Duodenal mucosa (tissue), 2 donors: ENCODE results near the gene IL20RB.
A peak's percentile ranks its signal among the peaks of the same experiment; 100 is the strongest.
"Not testable (repeated sequence)": the region's sequence is repeated elsewhere in the genome, so short reads cannot be mapped to it uniquely, and the experiment has no call there.

Experiments used
- H3K27ac ChIP-seq: one replicate; pipeline ENCODE4 v1.7.0; 2013; ENCODE audit warnings: low read depth, low read length
- H3K27me3 ChIP-seq, 2 donors: one replicate each; pipeline ENCODE4 v1.7.0; 2013; ENCODE audit warnings: low read length in 2 of 2, control low read depth in 1 of 2; ENCODE audit not compliant: insufficient read depth in 2 of 2, control insufficient read depth in 1 of 2
- H3K36me3 ChIP-seq, 2 donors: one replicate each; pipeline ENCODE4 v1.7.0; 2013; ENCODE audit warnings: low read length in 2 of 2, control low read depth in 1 of 2; ENCODE audit not compliant: insufficient read depth in 2 of 2, control insufficient read depth in 1 of 2
- H3K4me1 ChIP-seq, 2 donors: one replicate each; pipeline ENCODE4 v1.7.0; 2013; ENCODE audit warnings: low read length in 2 of 2, control low read depth in 1 of 2; ENCODE audit not compliant: insufficient read depth in 2 of 2, control insufficient read depth in 1 of 2
- H3K4me3 ChIP-seq, 2 donors: one replicate each; pipeline ENCODE4 v1.7.0; 2013; ENCODE audit warnings: low read length in 2 of 2, low read depth in 1 of 2
- H3K9ac ChIP-seq, 2 donors: one replicate each; pipeline ENCODE4 v1.7.0; 2013; ENCODE audit warnings: low read length in 2 of 2, low read depth in 1 of 2
- H3K9me3 ChIP-seq, 2 donors: one replicate each; pipeline ENCODE4 v1.7.0; 2013; ENCODE audit warnings: low read length in 2 of 2, control low read depth in 1 of 2; ENCODE audit not compliant: control insufficient read depth in 1 of 2

Gene IL20RB

GRCh38 chr3:136954980-136955780 is 2.6 kb upstream of the IL20RB start:
- no peaks in the 10 kb centered on the region for H3K9me3 ChIP-seq
- no peaks in the 10 kb centered on the region for H3K27me3 ChIP-seq
- H3K36me3 ChIP-seq = no peaks in the 10 kb centered on the region
- peaks cover 14 to 18% of the 10 kb centered on the region in 2 donors for H3K4me1 ChIP-seq
- H3K27ac ChIP-seq = no peak overlapping the region
- H3K9ac ChIP-seq = no peak overlapping the region
- peak overlapping the region in 1 of 2 donors; percentile 2 for H3K4me3 ChIP-seq

- H3K36me3 ChIP-seq = no peaks in the 10 kb centered on the region
- H3K27me3 ChIP-seq = no peaks in the 10 kb centered on the region
- no peak overlapping the region for H3K27ac ChIP-seq
- no peak overlapping the region for H3K9ac ChIP-seq
- peaks cover 14 to 18% of the 10 kb centered on the region in 2 donors for H3K4me1 ChIP-seq
- H3K4me3 ChIP-seq = no peak overlapping the region
- H3K9me3 ChIP-seq = no peaks in the 10 kb centered on the region
These were observed 2.0 kb upstream of the IL20RB start for GRCh38 chr3:136955813-136956212.

GRCh38 chr3:136956971-136957370 is 812 bp upstream of the IL20RB start:
- Histone ChIP-seq H3K36me3 (no peaks in the 10 kb centered on the region), H3K4me1 (peaks cover 14 to 18% of the 10 kb centered on the region in 2 donors), H3K27me3 (no peaks in the 10 kb centered on the region), H3K4me3 (no peak overlapping the region), H3K27ac (no peak overlapping the region), H3K9me3 (no peaks in the 10 kb centered on the region), H3K9ac (no peak overlapping the region)

- Histone ChIP-seq H3K4me1 (peaks cover 14 to 18% of the 10 kb centered on the region in 2 donors), H3K27ac (no peak overlapping the region), H3K36me3 (no peaks in the 10 kb centered on the region), H3K9ac (no peak overlapping the region), H3K4me3 (no peak overlapping the region), H3K27me3 (no peaks in the 10 kb centered on the region), H3K9me3 (no peaks in the 10 kb centered on the region)
These were observed 1.2 kb downstream of the IL20RB start for GRCh38 chr3:136958939-136959338.

- H3K4me3 ChIP-seq = no peak overlapping the region
- no peak overlapping the region for H3K9ac ChIP-seq
- H3K27me3 ChIP-seq = no peaks in the 10 kb centered on the region
- no peaks in the 10 kb centered on the region for H3K9me3 ChIP-seq
- H3K27ac ChIP-seq = no peak overlapping the region
- H3K36me3 ChIP-seq = no peaks in the 10 kb centered on the region
- peaks cover 14 to 18% of the 10 kb centered on the region in 2 donors for H3K4me1 ChIP-seq
These were observed 1.8 kb downstream of the IL20RB start for GRCh38 chr3:136959599-136959998.

GRCh38 chr3:136960838-136961836 is 3.4 kb downstream of the IL20RB start:
- H3K4me1 ChIP-seq = peaks cover 4% of the 10 kb centered on the region in 2 donors
- no peak overlapping the region for H3K4me3 ChIP-seq
- no peak overlapping the region for H3K27ac ChIP-seq

GRCh38 chr3:136962927-136963326 is 5.1 kb downstream of the IL20RB start:
- H3K27me3 ChIP-seq = no peaks in the 10 kb centered on the region
- H3K4me3 ChIP-seq = no peak overlapping the region
- H3K27ac ChIP-seq = no peak overlapping the region
- H3K4me1 ChIP-seq = no peaks in the 10 kb centered on the region
- H3K9me3 ChIP-seq = no peaks in the 10 kb centered on the region
- no peak overlapping the region for H3K9ac ChIP-seq
- H3K36me3 ChIP-seq = no peaks in the 10 kb centered on the region

More at GRCh38 chr3:136960838-136961836, 3.4 kb downstream of the IL20RB start:
- Histone ChIP-seq H3K9me3 (no peaks in the 10 kb centered on the region), H3K9ac (no peak overlapping the region), H3K36me3 (no peaks in the 10 kb centered on the region), H3K27me3 (no peaks in the 10 kb centered on the region)

- H3K27me3 ChIP-seq, H3K4me1 ChIP-seq, H3K4me3 ChIP-seq, H3K9me3 ChIP-seq, H3K27ac ChIP-seq, H3K9ac ChIP-seq, H3K36me3 ChIP-seq: not testable (repeated sequence)
These were observed 11.8 kb downstream of the IL20RB start for GRCh38 chr3:136969539-136969938.

- H3K9me3 ChIP-seq = peaks cover 3 to 5% of the 10 kb centered on the region in 2 donors
- H3K9ac ChIP-seq = no peak overlapping the region
- H3K27me3 ChIP-seq = no peaks in the 10 kb centered on the region
- H3K27ac ChIP-seq = no peak overlapping the region
- H3K4me3 ChIP-seq = no peak overlapping the region
- no peaks in the 10 kb centered on the region for H3K36me3 ChIP-seq
- H3K4me1 ChIP-seq = no peaks in the 10 kb centered on the region
These were observed 15.6 kb downstream of the IL20RB start for GRCh38 chr3:136973352-136973751.

GRCh38 chr3:136974670-136975069 is 16.9 kb downstream of the IL20RB start:
- Histone ChIP-seq H3K4me3 (no peak overlapping the region), H3K9me3 (peaks cover 3 to 5% of the 10 kb centered on the region in 2 donors), H3K9ac (no peak overlapping the region), H3K27ac (no peak overlapping the region), H3K36me3 (no peaks in the 10 kb centered on the region), H3K27me3 (no peaks in the 10 kb centered on the region), H3K4me1 (no peaks in the 10 kb centered on the region)
